Measurements from ENCODE around the gene NCOR1. TPM values are rescaled to one million over a fixed set of nuclear protein-coding genes. Genes with fewer than 3 reads are reported as not detected.

Gene NCOR1
- total and polyA plus RNA-seq, 12 donors = 27.0 to 103 (median 74.8) TPM

- peak in 4 of 8 donors; percentile 15 to 53 (median 36) for ATAC-seq
- H3K36me3 ChIP-seq = peaks cover 0 to 87% (median 12%) of the 10 kb centered on the region in 9 donors
These were observed 24.5 kb downstream of the NCOR1 start for GRCh38 chr17:16190703-16191360.

GRCh38 chr17:16189791-16190348, 25.5 kb downstream of the NCOR1 start:
- H3K9me3 ChIP-seq = no peaks in the 10 kb centered on the region
- no peaks in the 10 kb centered on the region for H3K27me3 ChIP-seq
- H3K27ac ChIP-seq = peak overlapping the region in 5 of 10 donors; percentile 11 to 75 (median 28)
- no peak overlapping the region for H3K4me3 ChIP-seq
- DNase-seq (no peak), ATAC-seq (peak in 4 of 8 donors; percentile 56 to 70 (median 62))
- peaks cover 0 to 42% (median 23%) of the 10 kb centered on the region in 9 donors for H3K4me1 ChIP-seq
- no peak for TF ChIP-seq CTCF (IDR thresholded peaks at IDR 0.05)
- intact Hi-C loops (cut with DNase I) = no loop called here
- WGBS, 2 donors = 58 to 65% methylated on average over 3 of the region's 3 CpGs
- H3K36me3 ChIP-seq = peaks cover 0 to 92% (median 15%) of the 10 kb centered on the region in 9 donors

More at GRCh38 chr17:16190703-16191360, 24.5 kb downstream of the NCOR1 start:
- Histone ChIP-seq H3K4me3 (no peak overlapping the region), H3K9me3 (no peaks in the 10 kb centered on the region), H3K4me1 (peaks cover 0 to 42% (median 23%) of the 10 kb centered on the region in 9 donors), H3K27me3 (no peaks in the 10 kb centered on the region), H3K27ac (peak overlapping the region in 7 of 10 donors; percentile 7 to 75 (median 38))
- intact Hi-C loops (cut with DNase I) = no loop called here
- no peak for DNase-seq
- no peak for TF ChIP-seq CTCF (IDR thresholded peaks at IDR 0.05)
- WGBS, 2 donors = 54 to 66% methylated on average over 4 of the region's 4 CpGs

- Histone ChIP-seq H3K27me3 (no peaks in the 10 kb centered on the region), H3K36me3 (peaks cover 0 to 88% (median 15%) of the 10 kb centered on the region in 9 donors), H3K4me3 (no peak overlapping the region), H3K9me3 (no peaks in the 10 kb centered on the region), H3K27ac (no peak overlapping the region), H3K4me1 (peaks cover 0 to 30% (median 16%) of the 10 kb centered on the region in 9 donors)
- intact Hi-C loops (cut with DNase I) = no loop called here
- ATAC-seq = no peak
- TF ChIP-seq CTCF (IDR thresholded peaks at IDR 0.05) = no peak
- WGBS, 2 donors = 90% methylated on average over 5 of the region's 5 CpGs
- no peak for DNase-seq
These were observed 27.7 kb downstream of the NCOR1 start for GRCh38 chr17:16187642-16188041.

GRCh38 chr17:16181581-16181980, 33.8 kb downstream of the NCOR1 start:
- H3K9me3 ChIP-seq = no peaks in the 10 kb centered on the region
- intact Hi-C loops (cut with DNase I) = no loop called here
- no peaks in the 10 kb centered on the region for H3K4me1 ChIP-seq
- ATAC-seq (no peak), DNase-seq (no peak)
- TF ChIP-seq CTCF (IDR thresholded peaks at IDR 0.05) = no peak
- peaks cover 0 to 46% (median 9%) of the 10 kb centered on the region in 9 donors for H3K36me3 ChIP-seq
- H3K4me3 ChIP-seq = no peak overlapping the region
- H3K27ac ChIP-seq = no peak overlapping the region
- H3K27me3 ChIP-seq = no peaks in the 10 kb centered on the region
- WGBS, 2 donors = 96 to 97% methylated on average over 1 of the region's 1 CpG
